Activated T-cell treated with anti-CD3 and anti-CD28 coated beads for 4 hours (primary cell): ENCODE results near the gene PLXNC1.

Experiments used
- DNase-seq: peaks from one replicate; pipeline ENCODE4 v3.0.0-alpha.2; 2020

The PLXNC1 gene

GRCh38 chr12:94245631-94246383 is 97.4 kb downstream of the PLXNC1 start:
- DNase-seq = no peak

GRCh38 chr12:94247246-94247645 is 98.9 kb downstream of the PLXNC1 start:
- DNase-seq = no peak

GRCh38 chr12:94248582-94248981 is 100.2 kb downstream of the PLXNC1 start:
- no peak for DNase-seq

- no peak for DNase-seq
Measured at GRCh38 chr12:94250130-94250529, 101.8 kb downstream of the PLXNC1 start.

- no peak for DNase-seq
Measured at GRCh38 chr12:94254270-94254669, 105.9 kb downstream of the PLXNC1 start.

GRCh38 chr12:94255006-94255405 is 106.6 kb downstream of the PLXNC1 start:
- DNase-seq = no peak

GRCh38 chr12:94255428-94255827 is 107.1 kb downstream of the PLXNC1 start:
- DNase-seq = no peak

- DNase-seq = no peak
Measured at GRCh38 chr12:94258593-94258992, 110.2 kb downstream of the PLXNC1 start.

- no peak for DNase-seq
Measured at GRCh38 chr12:94260017-94260416, 111.6 kb downstream of the PLXNC1 start.

- DNase-seq = no peak
Measured at GRCh38 chr12:94260717-94261116, 112.3 kb downstream of the PLXNC1 start.

- no peak for DNase-seq
Measured at GRCh38 chr12:94261119-94261518, 112.7 kb downstream of the PLXNC1 start.

- no peak for DNase-seq
Measured at GRCh38 chr12:94261786-94262185, 113.4 kb downstream of the PLXNC1 start.

- DNase-seq = peak; percentile 65
Measured at GRCh38 chr12:94262228-94263010, 114.0 kb downstream of the PLXNC1 start.

- DNase-seq = peak; percentile 67
Measured at GRCh38 chr12:94263011-94263811, 114.8 kb downstream of the PLXNC1 start.

- DNase-seq = no peak
Measured at GRCh38 chr12:94263905-94264561, 115.7 kb downstream of the PLXNC1 start.

GRCh38 chr12:94264736-94265485 is 116.5 kb downstream of the PLXNC1 start:
- no peak for DNase-seq

GRCh38 chr12:94265539-94265938 is 117.2 kb downstream of the PLXNC1 start:
- no peak for DNase-seq

GRCh38 chr12:94265966-94266745 is 117.8 kb downstream of the PLXNC1 start:
- no peak for DNase-seq

GRCh38 chr12:94266796-94267536 is 118.6 kb downstream of the PLXNC1 start:
- DNase-seq = no peak

- DNase-seq = no peak
Measured at GRCh38 chr12:94267537-94267872, 119.1 kb downstream of the PLXNC1 start.
